Lung microvascular endothelial cell (primary cell): ENCODE data around the gene PRSS50. TPM values are rescaled to one million over a fixed set of nuclear protein-coding genes. Genes with fewer than 3 reads are reported as not detected.
A peak's percentile ranks its signal among the peaks of the same experiment; 100 is the strongest.

Experiments
- DNase-seq, 2 donors: peaks; one replicate each; pipeline versions ENCODE4 v3.0.0 to v3.0.0-alpha.2; 2010; ENCODE audit warnings: low read depth in 2 of 2
- total RNA-seq: library from RNA; depleted of rRNA; stranded (reverse); fragments of >200 nt; gene quantifications from 2 replicates; pipeline ENCODE4 v1.2.1, GENCODE V29; 2014

PRSS50 gene
- total RNA-seq, 1 donor from 2014 or later: not detected

DNA sequence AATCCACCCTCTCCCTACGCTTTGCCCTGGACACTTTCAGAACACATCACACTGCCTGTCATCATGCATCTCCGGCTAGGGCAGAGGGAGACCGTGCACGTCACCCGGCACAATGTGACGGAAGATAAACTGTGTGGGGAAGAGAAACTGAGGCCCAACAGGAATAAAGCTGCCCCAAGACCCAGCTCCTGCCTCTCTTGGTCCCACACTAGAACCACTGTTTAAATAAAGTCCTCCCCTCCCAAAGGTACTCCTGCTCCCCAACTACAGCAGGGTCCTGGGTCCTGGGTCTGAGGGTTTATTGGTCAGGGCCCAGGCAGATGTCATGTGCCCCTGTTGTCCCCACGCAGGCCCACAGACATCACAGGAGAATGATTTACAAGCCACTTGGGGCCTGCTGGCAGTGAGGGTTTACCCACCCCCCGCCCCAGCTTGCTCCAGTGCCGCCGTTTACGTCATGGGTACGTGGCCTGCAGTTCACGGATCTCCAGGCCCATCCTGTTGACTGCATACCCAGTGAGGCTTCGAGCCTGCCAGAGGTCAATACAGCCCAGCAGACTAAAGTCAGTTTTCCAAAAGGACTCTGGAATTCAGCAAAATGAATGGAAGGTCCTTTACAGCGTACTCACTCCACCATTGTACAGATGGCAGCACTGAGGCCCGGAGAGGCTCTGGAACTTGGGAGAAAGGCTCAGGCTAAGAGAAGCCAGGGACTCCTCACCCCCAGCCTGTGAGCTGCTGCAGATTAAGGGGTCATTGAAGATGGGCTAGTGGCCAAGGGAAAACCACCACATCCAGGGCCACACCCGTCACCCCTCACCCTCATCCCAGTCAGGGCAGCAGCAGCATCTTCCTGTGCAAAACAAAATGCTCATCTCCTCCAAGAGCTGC, 47.4 kb downstream of the PRSS50 start:
- peak in 1 of 2 donors; percentile 30 for DNase-seq

DNA sequence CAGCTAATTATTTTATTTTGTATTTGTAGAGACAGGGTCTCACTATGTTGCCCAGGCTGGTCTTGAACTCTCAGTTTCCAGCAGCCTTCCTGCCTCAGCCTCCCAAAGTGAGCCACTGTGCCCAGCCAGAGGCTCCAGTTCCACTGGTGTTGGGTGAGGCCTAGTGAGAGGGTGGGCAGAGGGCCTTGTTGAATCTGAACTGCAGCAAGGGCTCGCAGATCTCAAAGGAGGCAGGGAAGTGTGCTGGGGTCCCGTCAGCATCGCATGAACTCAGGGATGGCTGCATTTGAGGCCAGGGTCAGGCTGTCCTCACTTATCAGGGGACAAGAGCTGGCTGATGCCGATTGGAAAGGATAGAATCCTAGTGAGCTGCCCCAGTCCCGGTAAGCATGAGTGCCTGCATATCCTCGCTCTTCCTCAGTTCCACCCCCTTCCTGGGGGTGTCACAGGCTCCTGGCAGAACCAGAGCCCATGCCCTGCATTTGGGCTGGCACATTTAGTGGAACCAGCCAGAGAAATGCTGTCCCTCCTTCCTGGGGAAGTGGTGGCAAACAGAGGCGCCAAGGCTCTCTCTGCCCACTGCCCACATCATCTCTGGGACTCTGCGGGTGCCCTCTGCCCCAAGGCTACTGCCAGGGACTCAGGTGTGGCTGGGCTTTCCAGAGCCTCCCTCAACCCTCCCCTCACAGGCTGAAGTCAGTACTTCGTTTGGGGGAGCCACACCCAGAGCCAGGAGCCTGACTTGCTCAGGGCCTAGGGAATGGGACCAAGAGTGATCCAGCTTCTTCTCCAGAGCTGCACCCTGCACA, 48.3 kb downstream of the PRSS50 start:
- no peak for DNase-seq

DNA sequence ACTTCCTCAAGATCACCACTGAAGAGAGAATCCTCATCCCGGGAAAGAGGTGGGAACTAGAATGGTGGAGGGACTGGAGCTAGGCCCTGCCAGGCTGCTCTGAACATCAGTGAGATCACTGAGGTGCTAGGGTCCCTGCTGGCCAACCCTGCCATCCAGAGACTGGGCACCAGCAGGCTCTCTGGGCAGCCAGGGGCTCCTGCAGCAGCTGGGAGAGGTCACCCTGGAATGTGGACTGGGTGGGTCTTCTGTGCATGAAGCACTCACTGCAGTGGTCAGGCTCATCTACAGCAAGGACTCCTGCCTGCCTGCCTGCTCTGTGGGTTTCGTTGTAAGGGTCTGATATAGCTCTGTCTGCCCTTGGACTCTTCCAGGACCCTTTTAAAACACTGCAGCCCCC, 49.1 kb downstream of the PRSS50 start:
- no peak for DNase-seq

DNA sequence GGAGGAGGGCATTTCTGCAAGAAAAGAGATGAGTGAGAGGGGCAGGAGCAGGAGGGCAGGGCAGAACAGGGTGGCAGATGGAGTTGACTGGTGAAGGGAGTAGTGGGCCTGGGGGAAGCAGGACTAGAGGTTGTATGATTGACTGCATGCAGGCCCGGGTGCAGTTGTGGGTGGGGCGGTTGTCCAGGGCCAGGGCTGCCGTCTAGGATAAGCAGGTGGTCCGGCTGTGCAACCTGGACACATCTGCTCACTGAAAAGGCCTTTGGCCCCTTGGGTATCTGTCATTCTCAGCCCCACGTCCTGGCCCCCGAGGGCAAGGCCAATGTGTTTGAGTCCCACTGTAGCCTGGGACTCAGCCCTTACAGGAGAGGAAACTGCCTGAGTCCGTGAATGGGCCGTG, 49.6 kb downstream of the PRSS50 start:
- DNase-seq: no peak

DNA sequence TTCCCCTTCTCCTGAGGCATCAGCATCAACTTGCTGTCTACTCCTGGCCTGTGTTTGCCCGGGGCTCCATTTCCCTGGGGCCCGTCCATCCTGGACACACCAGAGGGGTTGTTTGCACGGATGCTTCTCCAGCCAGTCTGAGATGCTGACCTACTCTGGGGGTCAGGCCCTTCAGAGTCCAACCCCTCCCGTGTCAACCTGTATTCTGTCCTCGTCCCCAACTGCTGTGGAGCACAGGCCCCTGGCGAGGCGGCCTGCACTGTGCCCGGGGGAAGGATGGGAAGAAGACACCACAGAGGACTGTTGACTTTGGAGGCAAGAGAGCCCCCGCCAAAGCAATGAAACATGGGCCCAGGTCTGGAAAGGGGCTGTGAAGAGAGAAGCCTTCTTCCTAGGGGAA, 50.0 kb downstream of the PRSS50 start:
- no peak for DNase-seq

DNA sequence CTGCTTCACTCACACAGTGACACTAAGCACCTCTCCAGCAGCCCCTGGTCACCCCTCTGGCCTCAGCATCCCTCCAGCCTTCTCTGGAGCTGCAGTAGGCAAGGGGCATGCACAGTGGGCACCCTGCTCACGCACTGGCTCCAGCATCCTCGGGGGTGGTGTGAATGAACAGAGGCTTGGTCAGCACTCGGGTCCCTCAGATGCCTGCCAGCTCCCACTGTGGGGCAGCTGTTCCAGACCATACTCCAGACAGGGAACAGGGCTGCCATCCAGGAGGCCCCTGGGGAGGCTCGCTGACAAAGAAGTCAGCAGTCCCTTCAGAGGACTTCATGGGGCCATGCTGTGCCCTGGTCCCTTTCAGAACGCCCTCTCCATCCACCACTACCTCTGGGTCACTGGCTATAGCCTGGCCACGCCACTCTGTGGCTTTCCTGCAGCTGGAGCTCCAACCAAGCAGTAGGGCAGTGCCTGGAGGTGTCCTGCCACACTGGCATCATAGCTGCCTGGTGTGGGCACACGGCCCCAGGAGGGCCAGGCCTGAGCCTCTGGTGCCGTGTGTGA, 50.5 kb downstream of the PRSS50 start:
- no peak for DNase-seq

DNA sequence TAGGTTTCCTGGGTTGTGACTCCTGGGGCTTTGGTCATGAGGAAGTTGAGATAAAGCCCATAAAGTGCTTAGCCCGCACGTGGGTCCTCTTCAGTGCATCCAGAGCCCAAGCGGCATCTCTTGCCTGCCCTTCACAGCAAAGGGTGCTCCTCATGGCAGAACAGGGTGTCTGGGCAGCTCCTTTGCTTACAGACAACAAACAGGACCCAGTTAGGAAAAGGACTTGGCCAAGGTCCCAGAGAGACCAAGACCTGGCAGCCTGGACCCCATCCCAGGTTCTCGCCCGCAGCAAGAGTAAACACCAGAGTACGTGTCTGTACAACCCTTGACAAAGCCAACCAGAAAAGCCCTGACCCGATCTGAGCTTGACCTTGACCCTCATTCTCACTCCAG, 51.2 kb downstream of the PRSS50 start:
- DNase-seq: no peak

DNA sequence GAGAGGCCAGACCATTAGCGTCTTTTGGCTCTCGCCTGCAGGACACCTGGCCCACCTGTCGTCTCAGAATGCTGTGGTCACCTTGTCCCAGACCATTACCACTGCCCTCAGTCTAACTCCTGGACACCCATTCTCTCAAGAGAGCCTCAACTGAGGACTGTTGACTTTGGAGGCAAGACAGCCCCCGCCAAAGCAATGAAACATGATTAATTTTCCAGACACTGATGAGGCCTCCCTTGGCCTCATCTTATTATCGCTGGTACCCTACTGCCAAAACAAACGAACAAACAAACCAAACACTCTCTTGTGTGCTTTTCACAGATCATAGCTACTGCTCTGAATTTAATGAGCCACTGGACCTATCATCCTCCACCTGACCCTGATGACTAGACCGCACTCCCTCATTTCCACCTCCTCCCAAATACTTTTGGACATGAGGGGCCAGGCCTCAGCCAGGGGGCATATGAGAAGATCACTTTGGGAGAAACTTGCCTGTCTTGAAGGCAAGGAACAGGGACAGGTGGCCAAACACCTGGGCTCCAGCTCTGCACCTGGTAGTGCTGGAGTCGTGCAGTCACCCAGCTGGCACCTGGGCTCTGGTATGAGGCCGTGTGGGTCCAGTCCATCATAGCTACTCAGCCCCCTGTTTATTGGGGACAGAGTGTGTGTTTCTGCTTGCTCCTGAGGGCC, 51.8 kb downstream of the PRSS50 start:
- DNase-seq: no peak

DNA sequence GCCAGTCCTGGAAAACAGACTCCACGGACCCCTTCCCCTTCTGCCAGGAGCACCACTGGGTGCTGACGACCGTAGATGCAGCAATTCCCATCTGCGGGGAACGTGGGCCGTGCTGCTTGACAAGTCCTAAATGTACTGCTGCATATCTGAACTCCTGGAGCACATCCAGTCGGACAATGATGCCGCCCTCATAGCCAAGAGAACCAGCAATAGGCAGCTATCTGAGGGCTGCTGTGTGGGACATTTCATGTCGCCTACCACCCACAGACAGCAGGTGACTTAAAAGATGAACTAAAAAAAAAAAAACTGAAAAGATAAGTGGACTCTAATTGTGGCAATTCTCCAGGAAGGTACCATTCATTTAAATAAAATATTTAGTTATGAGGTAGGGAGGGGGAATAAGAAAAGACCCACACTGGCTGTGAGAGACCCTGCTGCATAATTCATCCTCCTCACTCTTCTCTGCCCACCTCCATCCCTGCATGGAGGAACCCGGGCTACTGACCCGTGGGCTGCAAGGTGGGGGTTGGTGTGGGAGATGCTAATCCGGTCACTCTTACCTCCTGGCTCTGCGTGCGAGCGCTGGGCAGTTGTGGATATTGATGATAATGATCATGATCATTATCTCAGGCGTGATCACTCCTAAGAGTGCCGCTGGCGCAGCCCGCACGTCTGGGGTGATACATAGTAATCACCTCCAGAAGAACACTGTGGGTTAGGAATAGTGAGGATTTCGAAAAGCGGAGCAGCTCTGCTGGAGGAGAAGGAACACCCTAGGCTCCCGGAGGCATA, 52.5 kb downstream of the PRSS50 start:
- DNase-seq: no peak

DNA sequence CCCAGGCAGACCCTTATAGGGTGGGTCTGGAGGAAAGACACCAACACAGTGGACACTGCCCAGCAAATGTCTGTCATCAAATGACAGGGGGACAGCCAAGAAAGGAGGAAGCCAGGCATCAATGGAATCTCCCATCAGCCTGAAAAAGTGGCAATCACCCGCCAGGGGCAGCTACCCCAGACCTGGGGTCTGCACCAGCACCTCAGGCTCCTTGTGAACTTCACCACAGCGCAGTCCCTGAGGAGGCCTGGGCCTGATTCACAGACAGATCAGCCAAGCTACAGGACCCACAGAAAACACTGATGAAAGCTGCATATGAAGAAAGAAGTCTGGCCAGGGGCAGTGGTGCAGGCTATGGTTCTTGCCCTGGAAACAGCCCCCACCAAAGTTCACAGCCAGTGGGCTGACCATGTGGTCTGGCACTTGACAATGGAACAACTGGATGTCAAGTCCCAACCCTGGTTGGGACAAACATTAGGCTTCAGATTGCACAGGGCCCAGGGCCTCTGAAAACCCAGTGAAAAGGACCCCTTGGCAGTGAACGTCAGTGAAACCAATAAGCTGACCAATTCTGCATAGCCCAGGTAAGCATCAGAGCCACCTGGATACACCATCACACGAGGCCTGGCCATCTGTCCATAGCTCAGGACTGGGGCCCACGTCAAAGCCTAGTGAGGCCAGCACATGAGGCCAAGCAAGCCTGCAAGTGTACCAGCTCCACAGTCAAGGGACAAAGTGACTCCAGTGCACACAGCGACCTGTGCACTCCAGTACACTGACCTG, 53.3 kb downstream of the PRSS50 start:
- no peak for DNase-seq

DNA sequence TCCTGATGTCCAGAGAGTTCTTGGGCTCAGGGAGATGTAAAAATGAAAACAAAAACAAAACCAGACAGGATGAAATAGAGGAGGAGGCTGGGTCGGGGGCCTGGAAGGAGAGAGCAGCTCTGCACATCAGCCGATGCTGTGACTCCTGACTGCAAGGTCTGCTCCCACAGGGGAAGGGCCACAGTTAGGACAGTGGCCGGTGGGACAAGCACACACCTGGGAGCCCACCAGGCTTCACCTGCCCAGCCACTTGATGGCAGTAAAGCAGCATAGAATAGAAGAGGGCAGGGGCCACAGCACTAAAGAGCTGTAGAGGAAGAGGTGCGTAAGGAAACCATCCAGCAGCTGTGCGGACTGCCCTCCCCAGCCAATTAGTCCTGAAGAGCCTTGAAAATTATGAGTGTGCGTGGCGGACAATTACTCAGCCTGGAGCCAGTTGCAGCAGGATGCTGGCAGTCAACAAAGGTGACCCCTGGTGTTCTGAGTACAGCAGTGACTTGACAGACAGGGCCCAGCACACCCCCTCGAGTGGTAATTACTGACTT, 54.0 kb downstream of the PRSS50 start:
- DNase-seq: peak; percentile 41 to 78

DNA sequence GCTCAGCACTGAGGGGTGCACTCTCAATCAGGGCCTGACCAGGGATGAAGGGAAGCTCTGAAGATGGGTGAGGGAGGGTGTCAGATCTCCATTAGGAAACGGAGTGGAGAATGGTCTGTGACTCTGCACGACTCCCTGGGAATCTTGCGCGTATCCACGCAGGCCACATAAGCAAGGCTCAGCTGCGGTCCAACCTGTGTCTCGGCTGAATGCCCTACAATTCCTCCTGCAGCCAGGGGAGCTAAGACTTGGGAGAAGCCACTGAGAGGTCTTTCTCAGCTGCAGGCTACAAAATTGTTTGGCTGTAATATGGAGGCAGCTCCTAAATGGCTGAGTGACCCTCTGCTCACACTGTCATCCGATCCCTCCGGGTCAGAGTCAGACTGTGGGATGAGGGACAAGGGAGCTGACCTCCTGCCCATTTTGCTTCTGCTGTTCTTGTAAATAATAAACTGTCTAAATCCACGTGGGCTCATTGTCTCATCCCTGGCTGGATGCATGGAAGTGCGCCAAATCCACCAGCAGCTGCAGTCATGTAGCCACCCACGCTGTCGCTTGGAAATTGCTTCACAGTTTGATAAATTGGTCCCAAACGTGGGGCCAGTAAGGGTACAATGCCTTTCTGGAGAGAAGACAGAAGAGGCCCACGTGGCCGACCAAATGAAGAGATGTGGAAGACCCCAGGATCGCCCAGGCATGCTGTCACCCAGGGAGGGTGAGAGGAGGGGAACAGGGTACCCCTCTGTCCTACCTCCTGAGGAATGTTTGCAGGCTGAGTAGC, 54.7 kb downstream of the PRSS50 start:
- DNase-seq: peak in 1 of 2 donors; percentile 46

Other genes starting within 250 kb of the PRSS50 start
- not detected in 2 replicates for gene RTP3, start 219.9 kb downstream of the PRSS50 start, total RNA-seq
- under 0.01 TPM in 2 replicates for gene LRRC2, start 151.6 kb downstream of the PRSS50 start, total RNA-seq
- not detected in 2 replicates for gene FAM240A, start 105.3 kb downstream of the PRSS50 start, total RNA-seq
- gene ALS2CL, start 24.2 kb downstream of the PRSS50 start, total RNA-seq: 3.7 and 5.8 TPM in 2 replicates
- gene TMIE, start 16.5 kb downstream of the PRSS50 start, total RNA-seq: under 0.01 TPM in 1 of 2 replicates, not detected in the other
- gene MYL3, start 145.6 kb upstream of the PRSS50 start, total RNA-seq: not detected in 2 replicates
- under 0.01 TPM in 1 of 2 replicates, not detected in the other for gene PTH1R, start 159.9 kb upstream of the PRSS50 start, total RNA-seq